Ecto neural progenitor cell (in vitro differentiated cells): ENCODE data around the gene HERPUD1.
"Not testable (repeated sequence)": the region's sequence is repeated elsewhere in the genome, so short reads cannot be mapped to it uniquely, and the experiment has no call there.

ENCODE experiments used
- DNase-seq: peaks from one replicate; pipeline ENCODE4 v3.0.0-alpha.2; 2018; ENCODE audit warnings: low spot score

The HERPUD1 gene

GRCh38 chr16:56982695-56983094, 50.8 kb downstream of the HERPUD1 start:
- no peak for DNase-seq

GRCh38 chr16:56983211-56983751, 51.3 kb downstream of the HERPUD1 start:
- no peak for DNase-seq

GRCh38 chr16:56984639-56985038, 52.7 kb downstream of the HERPUD1 start:
- no peak for DNase-seq

GRCh38 chr16:56985288-56985961, 53.5 kb downstream of the HERPUD1 start:
- DNase-seq: no peak

GRCh38 chr16:56985962-56986360, 54.0 kb downstream of the HERPUD1 start:
- DNase-seq: no peak

- no peak for DNase-seq
These were observed 54.4 kb downstream of the HERPUD1 start for GRCh38 chr16:56986361-56986760.

- not testable (repeated sequence) for DNase-seq
These were observed 55.0 kb downstream of the HERPUD1 start for GRCh38 chr16:56986908-56987307.

- DNase-seq: no peak
These were observed 55.8 kb downstream of the HERPUD1 start for GRCh38 chr16:56987692-56988091.

GRCh38 chr16:56988161-56988947, 56.4 kb downstream of the HERPUD1 start:
- no peak for DNase-seq

- DNase-seq: peak; percentile 74
These were observed 57.3 kb downstream of the HERPUD1 start, which contains the start of gene NLRC5 for GRCh38 chr16:56988948-56989945. NLRC5 (plus strand) TSS chr16:56989557; CDS start chr16:57020713, 31,156 bp downstream.

GRCh38 chr16:56989988-56990387, 58.0 kb downstream of the HERPUD1 start:
- DNase-seq: no peak

GRCh38 chr16:56990407-56991286, 58.7 kb downstream of the HERPUD1 start:
- no peak for DNase-seq

GRCh38 chr16:56992431-56992830, 60.5 kb downstream of the HERPUD1 start:
- DNase-seq: not testable (repeated sequence)

GRCh38 chr16:56993204-56993603, 61.3 kb downstream of the HERPUD1 start:
- DNase-seq: no peak

- no peak for DNase-seq
These were observed 62.4 kb downstream of the HERPUD1 start for GRCh38 chr16:56994311-56994710.
